HepG2 (cell line): Measurements from ENCODE around the gene MBD3. TPM values are rescaled to one million over a fixed set of nuclear protein-coding genes. Genes with fewer than 3 reads are reported as not detected.
A peak's percentile ranks its signal among the peaks of the same experiment; 100 is the strongest.

Experiments
- ESRRA ChIP-seq: sonication (generic); formaldehyde crosslinking; IDR thresholded peaks from 2 replicates; pipeline ENCODE4 v1.5.1; 2020; ENCODE audit warnings: mild to moderate bottlenecking, low read depth, missing genetic modification reagents
- IKZF4 ChIP-seq: sonication (generic); formaldehyde crosslinking; IDR thresholded peaks from 2 replicates; pipeline ENCODE4 v1.5.1; 2020; ENCODE audit warnings: borderline replicate concordance, mild to moderate bottlenecking, low read depth, missing genetic modification reagents; ENCODE audit errors: not compliant biosample characterization
- MXI1 ChIP-seq: IDR thresholded peaks from 3 replicates; pipeline ENCODE4 v1.6.1; 2012; ENCODE audit warnings: low read depth, low read length, inconsistent platforms, borderline replicate concordance
- NFATC3 ChIP-seq: sonication (generic); formaldehyde crosslinking; IDR thresholded peaks from 2 replicates; pipeline ENCODE4 v1.5.1; 2020; ENCODE audit warnings: mild to moderate bottlenecking, missing genetic modification reagents
- NFKB2 ChIP-seq: sonication (generic); formaldehyde crosslinking; IDR thresholded peaks from 2 replicates; pipeline ENCODE4 v1.4.0; 2020; ENCODE audit warnings: missing genetic modification reagents, borderline replicate concordance
- POLR2A ChIP-seq, 2 experiments: IDR thresholded peaks; 2 replicates each; pipeline ENCODE4 v1.6.1; 2011; ENCODE audit warnings: low read depth in 2 of 2, low read length in 2 of 2, mild to moderate bottlenecking in 1 of 2, moderate library complexity in 1 of 2; ENCODE audit not compliant: insufficient read depth in 1 of 2
- REPIN1 ChIP-seq: sonication (generic); formaldehyde crosslinking; IDR thresholded peaks from 2 replicates; pipeline ENCODE4 v1.8.0; 2022; ENCODE audit warnings: missing genetic modification reagents, low read depth, mild to moderate bottlenecking, borderline replicate concordance
- SETDB1 ChIP-seq: sonication (generic); formaldehyde crosslinking; IDR thresholded peaks from 2 replicates; pipeline ENCODE4 v1.5.1; 2020; ENCODE audit warnings: missing genetic modification reagents, mild to moderate bottlenecking, borderline replicate concordance
- SMYD3 ChIP-seq: sonication (generic); formaldehyde crosslinking; IDR thresholded peaks from 2 replicates; pipeline ENCODE4 v1.8.1; 2023; ENCODE audit warnings: mild to moderate bottlenecking, missing genetic modification reagents
- TAF1 ChIP-seq: sonication (generic); formaldehyde crosslinking; IDR thresholded peaks from 2 replicates; pipeline ENCODE4 v1.4.0; 2020; ENCODE audit warnings: missing genetic modification reagents
- ZFP37 ChIP-seq: sonication (generic); formaldehyde crosslinking; IDR thresholded peaks from 2 replicates; pipeline ENCODE4 v1.4.0; 2020; ENCODE audit warnings: missing genetic modification reagents, borderline replicate concordance
- ZNF343 ChIP-seq: sonication (generic); formaldehyde crosslinking; IDR thresholded peaks from 2 replicates; pipeline ENCODE4 v1.4.0; 2020; ENCODE audit warnings: mild to moderate bottlenecking, missing genetic modification reagents
- ZNF570 ChIP-seq: sonication (generic); formaldehyde crosslinking; IDR thresholded peaks from 2 replicates; pipeline ENCODE4 v1.4.0; 2020; ENCODE audit warnings: mild to moderate bottlenecking, missing genetic modification reagents, borderline replicate concordance
- polyA plus RNA-seq, 8 experiments: library from polyadenylated mRNA; depleted of rRNA in 3 of 8; stranded (reverse) in 7 of 8; unstranded in 1 of 8; fragments of >200 nt; fragmentation: Illumina TruSeq in 4 of 8; extraction: Trizol in 4 of 8; gene quantifications; 2 replicates each; pipeline versions ENCODE4 v1.2.1 to v1.2.3, GENCODE V29; 2011 to 2016; ENCODE audit warnings: low read depth in 4 of 8, missing spikeins in 1 of 8, mixed read lengths in 1 of 8; ENCODE audit not compliant: insufficient read depth in 1 of 8
- total RNA-seq, 5 experiments: library from RNA; depleted of rRNA; stranded (reverse); fragments of >200 nt; fragmentation: Illumina TruSeq; extraction: Trizol; gene quantifications; 2 replicates each; pipeline ENCODE4 v1.2.3, GENCODE V29; 2016; ENCODE audit warnings: low read depth in 1 of 5
- TF ChIP-seq, protein P1 (sequence below): sonication (generic); IDR thresholded peaks from 2 replicates; pipeline ENCODE4 v1.6.1; 2016; ENCODE audit warnings: low read depth, borderline replicate concordance
- TF ChIP-seq, protein P2 (sequence below): sonication (generic); formaldehyde crosslinking; IDR thresholded peaks from 2 replicates; pipeline ENCODE4 v1.4.0; 2020; ENCODE audit warnings: missing genetic modification reagents, mild to moderate bottlenecking, borderline replicate concordance
- TF ChIP-seq, protein P3 (sequence below): sonication (generic); formaldehyde crosslinking; IDR thresholded peaks from 2 replicates; pipeline ENCODE4 v1.8.0; 2022; ENCODE audit warnings: missing genetic modification reagents, mild to moderate bottlenecking, moderate library complexity, borderline replicate concordance
- TF ChIP-seq, protein P4 (sequence below): sonication (generic); formaldehyde crosslinking; IDR thresholded peaks from 2 replicates; pipeline ENCODE4 v1.4.0; 2020; ENCODE audit warnings: mild to moderate bottlenecking, missing genetic modification reagents

Gene MBD3
- total and polyA plus RNA-seq, 2 of the 13 experiments (the other 11 are each of a cell fraction or from before 2014, with no cell fraction given): 21.2 to 76.9 TPM

DNA sequence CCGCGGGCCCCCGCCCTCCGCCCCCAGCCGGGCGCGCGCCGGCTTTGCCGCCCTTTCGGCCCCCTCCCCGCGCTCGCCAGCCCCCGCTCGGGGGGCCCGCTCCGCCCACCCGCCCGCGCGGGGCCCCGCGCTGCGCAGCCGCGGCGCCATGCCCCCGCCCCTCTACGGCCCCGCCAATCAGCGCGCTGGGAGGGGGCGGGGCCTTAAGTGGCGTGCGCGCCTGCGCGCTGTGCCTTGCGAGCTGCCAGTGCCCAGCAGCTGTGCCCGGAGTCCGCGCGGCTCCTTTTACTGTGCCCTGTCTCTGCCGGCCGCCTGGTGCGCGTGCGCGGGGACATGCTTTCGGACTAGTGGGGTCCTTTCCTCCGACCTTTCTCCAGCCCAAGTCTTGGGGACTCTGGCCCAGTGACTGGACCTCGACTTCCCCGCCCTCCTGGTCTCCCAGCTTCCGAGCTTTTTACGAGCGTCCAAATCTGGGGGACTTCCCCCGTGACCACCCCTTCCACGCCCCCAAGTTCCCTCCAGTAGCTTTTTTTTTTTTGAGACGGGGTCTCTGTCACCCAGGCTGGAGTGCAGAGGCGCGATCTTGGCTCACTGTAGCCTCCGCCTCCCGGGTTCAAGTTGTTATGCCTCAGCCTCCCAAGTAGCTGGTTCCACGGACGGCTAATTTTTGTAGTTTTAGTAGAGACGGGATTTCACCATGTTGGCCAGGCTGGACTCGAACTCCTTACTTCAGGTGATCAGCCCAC is at the start of gene MBD3 (continued):
- peak; percentile 69 for TF ChIP-seq IKZF4 (CRISPR knock-in tag)
- peak; percentile 71; the same call in 1 of the 2 replicates for TF ChIP-seq ZFP37 (CRISPR knock-in tag)
- TF ChIP-seq, protein P1, sequence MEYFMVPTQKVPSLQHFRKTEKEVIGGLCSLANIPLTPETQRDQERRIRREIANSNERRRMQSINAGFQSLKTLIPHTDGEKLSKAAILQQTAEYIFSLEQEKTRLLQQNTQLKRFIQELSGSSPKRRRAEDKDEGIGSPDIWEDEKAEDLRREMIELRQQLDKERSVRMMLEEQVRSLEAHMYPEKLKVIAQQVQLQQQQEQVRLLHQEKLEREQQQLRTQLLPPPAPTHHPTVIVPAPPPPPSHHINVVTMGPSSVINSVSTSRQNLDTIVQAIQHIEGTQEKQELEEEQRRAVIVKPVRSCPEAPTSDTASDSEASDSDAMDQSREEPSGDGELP: peak; percentile 68; the same call in 1 of the 2 replicates
- peak; percentile 40; the same call in 1 of the 2 replicates for TF ChIP-seq REPIN1
- TF ChIP-seq NFATC3 (CRISPR knock-in tag): peak; percentile 42; the same call in 1 of the 2 replicates
- peak; percentile 72; the same call in 1 of the 2 replicates for TF ChIP-seq TAF1 (CRISPR knock-in tag)
- TF ChIP-seq ZNF343 (CRISPR knock-in tag): peak; percentile 76
- TF ChIP-seq, protein P2, sequence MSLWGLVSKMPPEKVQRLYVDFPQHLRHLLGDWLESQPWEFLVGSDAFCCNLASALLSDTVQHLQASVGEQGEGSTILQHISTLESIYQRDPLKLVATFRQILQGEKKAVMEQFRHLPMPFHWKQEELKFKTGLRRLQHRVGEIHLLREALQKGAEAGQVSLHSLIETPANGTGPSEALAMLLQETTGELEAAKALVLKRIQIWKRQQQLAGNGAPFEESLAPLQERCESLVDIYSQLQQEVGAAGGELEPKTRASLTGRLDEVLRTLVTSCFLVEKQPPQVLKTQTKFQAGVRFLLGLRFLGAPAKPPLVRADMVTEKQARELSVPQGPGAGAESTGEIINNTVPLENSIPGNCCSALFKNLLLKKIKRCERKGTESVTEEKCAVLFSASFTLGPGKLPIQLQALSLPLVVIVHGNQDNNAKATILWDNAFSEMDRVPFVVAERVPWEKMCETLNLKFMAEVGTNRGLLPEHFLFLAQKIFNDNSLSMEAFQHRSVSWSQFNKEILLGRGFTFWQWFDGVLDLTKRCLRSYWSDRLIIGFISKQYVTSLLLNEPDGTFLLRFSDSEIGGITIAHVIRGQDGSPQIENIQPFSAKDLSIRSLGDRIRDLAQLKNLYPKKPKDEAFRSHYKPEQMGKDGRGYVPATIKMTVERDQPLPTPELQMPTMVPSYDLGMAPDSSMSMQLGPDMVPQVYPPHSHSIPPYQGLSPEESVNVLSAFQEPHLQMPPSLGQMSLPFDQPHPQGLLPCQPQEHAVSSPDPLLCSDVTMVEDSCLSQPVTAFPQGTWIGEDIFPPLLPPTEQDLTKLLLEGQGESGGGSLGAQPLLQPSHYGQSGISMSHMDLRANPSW (CRISPR knock-in tag): no peak
- peak; percentile 54; the same call in 1 of the 2 replicates for TF ChIP-seq ESRRA
- 0 out of 2 replicates have a peak, but pooled peaks have one; percentile 30 for TF ChIP-seq SMYD3 (CRISPR knock-in tag)
- TF ChIP-seq, protein P3, sequence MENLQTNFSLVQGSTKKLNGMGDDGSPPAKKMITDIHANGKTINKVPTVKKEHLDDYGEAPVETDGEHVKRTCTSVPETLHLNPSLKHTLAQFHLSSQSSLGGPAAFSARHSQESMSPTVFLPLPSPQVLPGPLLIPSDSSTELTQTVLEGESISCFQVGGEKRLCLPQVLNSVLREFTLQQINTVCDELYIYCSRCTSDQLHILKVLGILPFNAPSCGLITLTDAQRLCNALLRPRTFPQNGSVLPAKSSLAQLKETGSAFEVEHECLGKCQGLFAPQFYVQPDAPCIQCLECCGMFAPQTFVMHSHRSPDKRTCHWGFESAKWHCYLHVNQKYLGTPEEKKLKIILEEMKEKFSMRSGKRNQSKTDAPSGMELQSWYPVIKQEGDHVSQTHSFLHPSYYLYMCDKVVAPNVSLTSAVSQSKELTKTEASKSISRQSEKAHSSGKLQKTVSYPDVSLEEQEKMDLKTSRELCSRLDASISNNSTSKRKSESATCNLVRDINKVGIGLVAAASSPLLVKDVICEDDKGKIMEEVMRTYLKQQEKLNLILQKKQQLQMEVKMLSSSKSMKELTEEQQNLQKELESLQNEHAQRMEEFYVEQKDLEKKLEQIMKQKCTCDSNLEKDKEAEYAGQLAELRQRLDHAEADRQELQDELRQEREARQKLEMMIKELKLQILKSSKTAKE (CRISPR knock-in tag): no peak
- TF ChIP-seq NFKB2 (CRISPR knock-in tag): peak; percentile 29; the same call in 1 of the 2 replicates
- peak in 1 of 2 experiments; percentile 94; a peak in 2 of 4 replicates for TF ChIP-seq POLR2A (IDR thresholded peaks at IDR 0.05; ENCODE audit: insufficient read depth in 1 of 2, low read depth in 2 of 2, low read length in 2 of 2)
- no peak for TF ChIP-seq SETDB1 (CRISPR knock-in tag)
- TF ChIP-seq, protein P4, sequence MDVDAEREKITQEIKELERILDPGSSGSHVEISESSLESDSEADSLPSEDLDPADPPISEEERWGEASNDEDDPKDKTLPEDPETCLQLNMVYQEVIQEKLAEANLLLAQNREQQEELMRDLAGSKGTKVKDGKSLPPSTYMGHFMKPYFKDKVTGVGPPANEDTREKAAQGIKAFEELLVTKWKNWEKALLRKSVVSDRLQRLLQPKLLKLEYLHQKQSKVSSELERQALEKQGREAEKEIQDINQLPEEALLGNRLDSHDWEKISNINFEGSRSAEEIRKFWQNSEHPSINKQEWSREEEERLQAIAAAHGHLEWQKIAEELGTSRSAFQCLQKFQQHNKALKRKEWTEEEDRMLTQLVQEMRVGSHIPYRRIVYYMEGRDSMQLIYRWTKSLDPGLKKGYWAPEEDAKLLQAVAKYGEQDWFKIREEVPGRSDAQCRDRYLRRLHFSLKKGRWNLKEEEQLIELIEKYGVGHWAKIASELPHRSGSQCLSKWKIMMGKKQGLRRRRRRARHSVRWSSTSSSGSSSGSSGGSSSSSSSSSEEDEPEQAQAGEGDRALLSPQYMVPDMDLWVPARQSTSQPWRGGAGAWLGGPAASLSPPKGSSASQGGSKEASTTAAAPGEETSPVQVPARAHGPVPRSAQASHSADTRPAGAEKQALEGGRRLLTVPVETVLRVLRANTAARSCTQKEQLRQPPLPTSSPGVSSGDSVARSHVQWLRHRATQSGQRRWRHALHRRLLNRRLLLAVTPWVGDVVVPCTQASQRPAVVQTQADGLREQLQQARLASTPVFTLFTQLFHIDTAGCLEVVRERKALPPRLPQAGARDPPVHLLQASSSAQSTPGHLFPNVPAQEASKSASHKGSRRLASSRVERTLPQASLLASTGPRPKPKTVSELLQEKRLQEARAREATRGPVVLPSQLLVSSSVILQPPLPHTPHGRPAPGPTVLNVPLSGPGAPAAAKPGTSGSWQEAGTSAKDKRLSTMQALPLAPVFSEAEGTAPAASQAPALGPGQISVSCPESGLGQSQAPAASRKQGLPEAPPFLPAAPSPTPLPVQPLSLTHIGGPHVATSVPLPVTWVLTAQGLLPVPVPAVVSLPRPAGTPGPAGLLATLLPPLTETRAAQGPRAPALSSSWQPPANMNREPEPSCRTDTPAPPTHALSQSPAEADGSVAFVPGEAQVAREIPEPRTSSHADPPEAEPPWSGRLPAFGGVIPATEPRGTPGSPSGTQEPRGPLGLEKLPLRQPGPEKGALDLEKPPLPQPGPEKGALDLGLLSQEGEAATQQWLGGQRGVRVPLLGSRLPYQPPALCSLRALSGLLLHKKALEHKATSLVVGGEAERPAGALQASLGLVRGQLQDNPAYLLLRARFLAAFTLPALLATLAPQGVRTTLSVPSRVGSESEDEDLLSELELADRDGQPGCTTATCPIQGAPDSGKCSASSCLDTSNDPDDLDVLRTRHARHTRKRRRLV (CRISPR knock-in tag): 0 out of 2 replicates have a peak, but pooled peaks have one; percentile 38
- no peak for TF ChIP-seq ZNF570 (CRISPR knock-in tag)
- peak; percentile 83; the same call in 1 of the 3 replicates for TF ChIP-seq MXI1
